HL-60 (cell line): ENCODE data around the gene URB2.

ENCODE experiments used
- DNase-seq, 2 experiments: peaks; one replicate each; pipeline ENCODE4 v3.0.0-alpha.2; 2010 to 2020; ENCODE audit warnings: low read depth in 1 of 2, low spot score in 1 of 2
- H3K27ac ChIP-seq: fragments of 250-450 bp; sonication (Bioruptor Pico); replicated peaks from 2 replicates; pipeline ENCODE4 v1.5.1; 2020; ENCODE audit warnings: mild to moderate bottlenecking, moderate library complexity
- H3K27me3 ChIP-seq: fragments of 250-450 bp; sonication (Bioruptor Pico); 2 replicates; pipeline ENCODE4 v1.5.1; 2021; ENCODE audit warnings: mild to moderate bottlenecking, moderate library complexity; ENCODE audit not compliant: insufficient read depth, poor library complexity, severe bottlenecking
- H3K4me3 ChIP-seq: replicated peaks from 2 replicates; pipeline ENCODE4 v1.5.1; 2011; ENCODE audit warnings: mild to moderate bottlenecking, control low read depth, low read length; ENCODE audit not compliant: insufficient read depth
- GABPA ChIP-seq: IDR thresholded peaks from 2 replicates; pipeline ENCODE4 v1.6.1; 2012; ENCODE audit warnings: low read depth
- POLR2AphosphoS5 ChIP-seq: IDR thresholded peaks from 2 replicates; pipeline ENCODE4 v1.6.1; 2012; ENCODE audit warnings: low read depth
- REST ChIP-seq: IDR thresholded peaks from 2 replicates; pipeline ENCODE4 v1.6.1; 2012; ENCODE audit warnings: low read depth; ENCODE audit not compliant: insufficient replicate concordance
- SPI1 ChIP-seq: IDR thresholded peaks from 2 replicates; pipeline ENCODE4 v1.6.1; 2012; ENCODE audit warnings: low read depth, mild to moderate bottlenecking, borderline replicate concordance
- TF ChIP-seq, protein P1 (sequence below): IDR thresholded peaks from one replicate; pipeline ENCODE4 v1.5.1; 2011; ENCODE audit warnings: low read length, control low read depth, inconsistent platforms; ENCODE audit not compliant: insufficient read depth

The URB2 gene

DNA sequence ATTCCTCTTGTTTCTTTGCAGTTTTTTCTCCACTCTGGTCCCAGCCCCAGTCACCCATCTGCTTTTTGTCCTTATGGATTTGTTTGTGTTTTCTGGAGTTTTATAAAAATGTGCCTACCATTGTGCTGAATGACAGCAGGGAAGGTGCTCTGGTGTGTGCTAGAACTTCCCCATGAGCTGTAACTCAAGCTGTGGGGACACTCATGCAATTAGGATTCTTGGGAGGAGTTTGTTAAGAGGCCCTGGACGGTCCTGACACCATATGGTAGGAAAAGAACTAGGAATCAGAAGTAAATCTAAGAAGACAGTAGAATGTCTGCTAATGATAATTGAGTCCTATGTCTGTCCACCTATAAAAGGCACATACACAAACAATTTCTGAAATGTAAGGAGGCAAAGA, 27.4 kb downstream of the URB2 start:
- TF ChIP-seq POLR2AphosphoS5 (no peak), REST (no peak), GABPA (no peak)
- TF ChIP-seq, protein P1, sequence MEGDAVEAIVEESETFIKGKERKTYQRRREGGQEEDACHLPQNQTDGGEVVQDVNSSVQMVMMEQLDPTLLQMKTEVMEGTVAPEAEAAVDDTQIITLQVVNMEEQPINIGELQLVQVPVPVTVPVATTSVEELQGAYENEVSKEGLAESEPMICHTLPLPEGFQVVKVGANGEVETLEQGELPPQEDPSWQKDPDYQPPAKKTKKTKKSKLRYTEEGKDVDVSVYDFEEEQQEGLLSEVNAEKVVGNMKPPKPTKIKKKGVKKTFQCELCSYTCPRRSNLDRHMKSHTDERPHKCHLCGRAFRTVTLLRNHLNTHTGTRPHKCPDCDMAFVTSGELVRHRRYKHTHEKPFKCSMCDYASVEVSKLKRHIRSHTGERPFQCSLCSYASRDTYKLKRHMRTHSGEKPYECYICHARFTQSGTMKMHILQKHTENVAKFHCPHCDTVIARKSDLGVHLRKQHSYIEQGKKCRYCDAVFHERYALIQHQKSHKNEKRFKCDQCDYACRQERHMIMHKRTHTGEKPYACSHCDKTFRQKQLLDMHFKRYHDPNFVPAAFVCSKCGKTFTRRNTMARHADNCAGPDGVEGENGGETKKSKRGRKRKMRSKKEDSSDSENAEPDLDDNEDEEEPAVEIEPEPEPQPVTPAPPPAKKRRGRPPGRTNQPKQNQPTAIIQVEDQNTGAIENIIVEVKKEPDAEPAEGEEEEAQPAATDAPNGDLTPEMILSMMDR: no peak
- no peaks in the 10 kb centered on the region for H3K27me3 ChIP-seq
- no peak overlapping the region for H3K4me3 ChIP-seq
- no peak overlapping the region for H3K27ac ChIP-seq
- no peak for DNase-seq

DNA sequence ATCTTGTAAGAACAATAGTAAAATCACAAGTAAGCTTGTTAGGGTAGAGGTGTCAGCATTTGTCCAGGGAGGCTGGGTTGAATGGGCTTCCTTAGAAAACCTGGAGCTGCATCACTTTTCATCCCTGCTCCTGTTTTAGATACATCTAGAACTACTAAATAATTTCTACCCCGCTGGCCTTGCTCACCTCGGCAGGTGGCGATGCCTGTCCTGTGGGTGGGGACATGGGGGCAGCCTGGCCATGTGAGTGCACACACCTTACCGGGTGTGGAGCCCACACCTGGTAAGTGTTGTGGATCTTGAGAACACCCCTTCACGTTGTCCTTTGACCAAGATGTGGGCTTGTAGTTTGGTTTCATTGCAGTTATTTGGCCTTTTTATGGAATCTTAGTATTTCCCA, 29.7 kb downstream of the URB2 start:
- H3K4me3 ChIP-seq: no peak overlapping the region
- TF ChIP-seq, protein P1: no peak
- TF ChIP-seq POLR2AphosphoS5 (no peak), SPI1 (no peak)
- no peak for DNase-seq
- no peaks in the 10 kb centered on the region for H3K27me3 ChIP-seq
- H3K27ac ChIP-seq: no peak overlapping the region

DNA sequence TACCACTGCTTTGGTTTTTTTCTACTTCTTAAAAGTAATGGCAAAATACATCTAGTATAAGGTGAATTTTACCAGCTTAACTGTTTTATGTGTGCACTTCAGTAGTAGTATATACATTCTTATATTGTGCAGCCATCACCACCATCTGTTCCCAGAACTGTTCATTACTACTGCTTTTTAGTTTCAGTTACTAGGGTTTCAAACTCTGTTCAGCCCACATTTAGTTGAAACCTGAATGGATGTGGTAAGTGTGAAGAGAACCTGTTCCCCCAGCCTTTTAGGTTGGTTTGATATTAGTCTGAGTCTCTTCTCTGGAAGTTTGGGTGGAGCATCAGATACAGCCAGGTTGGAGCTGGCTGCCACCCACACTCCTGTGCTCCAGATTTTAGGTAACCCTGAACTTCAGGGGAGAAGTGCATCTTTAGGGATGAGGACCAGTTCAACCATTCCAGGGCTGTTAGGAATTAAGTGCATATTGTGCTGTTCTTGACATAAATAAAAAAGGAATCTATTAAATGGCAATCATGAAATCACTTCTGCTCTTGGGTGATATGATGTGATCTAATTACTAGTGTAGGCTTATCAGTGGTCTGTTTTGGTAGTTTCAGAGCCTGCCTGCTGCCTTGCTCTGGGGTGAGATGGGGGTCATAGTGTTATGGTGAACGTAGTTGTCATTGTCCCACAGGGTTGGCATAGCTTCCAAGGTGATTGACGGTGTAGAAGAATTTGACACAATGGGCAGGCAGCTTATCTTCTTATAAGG, 32.1 kb downstream of the URB2 start:
- H3K4me3 ChIP-seq: no peak overlapping the region
- TF ChIP-seq, protein P1: no peak
- TF ChIP-seq POLR2AphosphoS5 (no peak), REST (no peak)
- no peak for DNase-seq
- H3K27me3 ChIP-seq: no peaks in the 10 kb centered on the region
- H3K27ac ChIP-seq: no peak overlapping the region
